Transverse colon (tissue), 4 donors: ENCODE data around the gene MYRF. TPM values are rescaled to one million over a fixed set of nuclear protein-coding genes. Genes with fewer than 3 reads are reported as not detected.

Experiments used
- DNase-seq: peaks from one replicate; pipeline ENCODE4 v3.0.0-alpha.2; 2019
- H3K27ac ChIP-seq, 4 donors: fragments of 200-600 bp; sonication (generic); 2 replicates each; pipeline ENCODE4 v1.5.1; 2016 to 2018; ENCODE audit warnings: inconsistent platforms in 4 of 4
- H3K27me3 ChIP-seq: fragments of 200-600 bp; sonication (generic); 2 replicates; pipeline ENCODE4 v1.5.1; 2017; ENCODE audit warnings: inconsistent platforms
- H3K36me3 ChIP-seq, 4 donors: fragments of 200-600 bp; sonication (generic); 2 replicates each; pipeline ENCODE4 v1.5.1; 2017 to 2019; ENCODE audit warnings: inconsistent platforms in 4 of 4
- H3K4me1 ChIP-seq, 4 donors: fragments of 200-600 bp; sonication (generic); 2 replicates each; pipeline ENCODE4 v1.5.1; 2017 to 2020; ENCODE audit warnings: inconsistent platforms in 4 of 4
- H3K4me3 ChIP-seq, 4 donors: fragments of 200-600 bp; sonication (generic); 1 replicate in 1 of 4; 2 replicates in 3 of 4; pipeline versions ENCODE4 v1.5.1 to v1.6.1; 2017 to 2019; ENCODE audit warnings: inconsistent platforms in 4 of 4
- H3K9me3 ChIP-seq, 2 donors: fragments of 200-600 bp; sonication (generic); 2 replicates each; pipeline ENCODE4 v1.5.1; 2017 to 2019; ENCODE audit warnings: inconsistent platforms in 2 of 2
- EP300 ChIP-seq: sonication (generic); formaldehyde crosslinking; IDR thresholded peaks from one replicate; pipeline ENCODE4 v1.6.1; 2017; ENCODE audit warnings: antibody characterized with exemption, low read depth
- POLR2A ChIP-seq: fragments of 450-650 bp; IDR thresholded peaks from one replicate; pipeline ENCODE4 v1.6.1; 2016; ENCODE audit warnings: antibody characterized with exemption, mild to moderate bottlenecking, moderate library complexity
- POLR2AphosphoS5 ChIP-seq, 3 donors: sonication (generic); formaldehyde crosslinking; IDR thresholded peaks; one replicate each; pipeline ENCODE4 v1.6.1; 2016; ENCODE audit warnings: antibody characterized with exemption in 3 of 3
- WGBS, 2 donors: methylation state at CpG; one replicate each; pipeline ENCODE4 v1.1.5; 2018; ENCODE audit warnings: low coverage in 1 of 2; 5-methylcytosine and 5-hydroxymethylcytosine counted together
- in situ Hi-C, 4 donors: fragments of 200-750 bp; cut with MboI; loops; one replicate each; pipeline versions ENCODE4 v1.15.0 to v1.15.1; 2017; ENCODE audit warnings: low sequenced_read_pairs in 3 of 4, low pct_ligation_motif_present in 1 of 4, low pct_unique_long_range_greater_than_20kb in 1 of 4
- intact Hi-C: fragments of 100-400 bp; cut with DNase I; formaldehyde crosslinking; loops from one replicate; pipeline ENCODE4 v1.15.1; 2023; ENCODE audit warnings: low total_unique reads
- total RNA-seq, 4 donors: library from RNA; depleted of rRNA; stranded (reverse); fragments of >200 nt; gene quantifications; one replicate each; pipeline ENCODE4 v1.1.0, GENCODE V29; 2016
- TF ChIP-seq, protein P1 (sequence below), 5 experiments: fragments of 200-600 bp in 3 of 5; fragments of 450-650 bp in 2 of 5; sonication (generic) in 3 of 5; IDR thresholded peaks; 1 replicate in 2 of 5; 2 replicates in 3 of 5; pipeline ENCODE4 v1.5.1; 2016 to 2017; ENCODE audit warnings: antibody characterized with exemption in 5 of 5, inconsistent platforms in 3 of 5, mild to moderate bottlenecking in 2 of 5, moderate library complexity in 1 of 5

The MYRF gene
- total RNA-seq, 4 donors from 2014 or later, result 2.0 to 14.2 (median 10.7) TPM

DNA sequence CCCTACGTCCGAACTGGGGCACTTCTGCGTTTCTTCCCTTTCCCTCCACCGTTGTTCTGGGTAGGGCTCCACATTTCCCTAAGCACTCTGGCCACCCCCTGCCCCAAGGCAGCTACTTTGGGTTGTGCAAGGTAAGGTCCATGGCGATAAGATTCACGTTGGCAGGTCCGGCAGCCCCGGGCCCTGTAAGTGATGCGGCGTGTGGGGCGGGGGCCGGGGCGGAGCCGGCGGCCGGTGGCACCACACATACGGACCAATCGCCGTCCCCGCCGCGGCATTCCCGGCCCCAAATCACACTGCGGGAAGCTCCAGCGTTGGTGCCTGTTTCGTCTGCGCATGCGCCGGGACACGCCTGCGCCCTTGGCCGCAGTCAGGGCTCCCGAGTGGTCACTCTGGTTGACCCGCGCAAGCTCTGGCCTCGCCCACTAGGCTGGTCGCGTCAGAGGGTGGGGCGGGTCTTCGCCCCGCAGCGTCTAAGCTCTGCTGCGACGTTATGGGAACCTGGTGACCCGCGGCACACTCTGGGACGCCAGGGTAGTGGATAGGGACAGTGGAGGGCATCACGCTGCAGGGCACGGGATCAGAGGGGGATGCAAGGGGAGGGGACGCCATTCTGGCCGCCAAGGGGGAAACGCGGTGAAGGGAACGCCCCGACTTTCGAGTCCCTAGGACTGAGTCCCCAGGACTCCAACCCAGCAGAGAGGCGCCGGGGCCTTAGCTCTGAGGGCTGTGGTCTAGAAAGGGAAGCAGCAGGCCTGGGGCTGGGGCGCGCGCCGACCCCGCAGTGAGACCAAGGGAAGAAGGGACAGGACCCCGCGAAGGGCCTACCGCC lies 62.7 kb downstream of the MYRF start:
- in situ Hi-C loops (no loop called here), intact Hi-C loops (no loop called here)
- TF ChIP-seq POLR2AphosphoS5 (IDR thresholded peaks at IDR 0.05), result peak; percentile 95 to 97 (median 96)
- peak; percentile 84 for TF ChIP-seq POLR2A
- no peak for TF ChIP-seq EP300
- TF ChIP-seq, protein P1, sequence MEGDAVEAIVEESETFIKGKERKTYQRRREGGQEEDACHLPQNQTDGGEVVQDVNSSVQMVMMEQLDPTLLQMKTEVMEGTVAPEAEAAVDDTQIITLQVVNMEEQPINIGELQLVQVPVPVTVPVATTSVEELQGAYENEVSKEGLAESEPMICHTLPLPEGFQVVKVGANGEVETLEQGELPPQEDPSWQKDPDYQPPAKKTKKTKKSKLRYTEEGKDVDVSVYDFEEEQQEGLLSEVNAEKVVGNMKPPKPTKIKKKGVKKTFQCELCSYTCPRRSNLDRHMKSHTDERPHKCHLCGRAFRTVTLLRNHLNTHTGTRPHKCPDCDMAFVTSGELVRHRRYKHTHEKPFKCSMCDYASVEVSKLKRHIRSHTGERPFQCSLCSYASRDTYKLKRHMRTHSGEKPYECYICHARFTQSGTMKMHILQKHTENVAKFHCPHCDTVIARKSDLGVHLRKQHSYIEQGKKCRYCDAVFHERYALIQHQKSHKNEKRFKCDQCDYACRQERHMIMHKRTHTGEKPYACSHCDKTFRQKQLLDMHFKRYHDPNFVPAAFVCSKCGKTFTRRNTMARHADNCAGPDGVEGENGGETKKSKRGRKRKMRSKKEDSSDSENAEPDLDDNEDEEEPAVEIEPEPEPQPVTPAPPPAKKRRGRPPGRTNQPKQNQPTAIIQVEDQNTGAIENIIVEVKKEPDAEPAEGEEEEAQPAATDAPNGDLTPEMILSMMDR (IDR thresholded peaks at IDR 0.05), result no peak
- 1 to 17% methylated on average over 4 to 45 of the region's 66 CpGs for WGBS, 2 donors
- Histone ChIP-seq H3K27me3 (peaks cover 28% of the 10 kb centered on the region), H3K4me3 (peak overlapping the region; percentile 39 to 58 (median 50)), H3K4me1 (peaks cover 0 to 34% (median 22%) of the 10 kb centered on the region in 4 donors), H3K27ac (peak overlapping the region; percentile 86 to 96 (median 89)), H3K9me3 (no peaks in the 10 kb centered on the region), H3K36me3 (peaks cover 0 to 6% (median 0%) of the 10 kb centered on the region in 4 donors)
- peak; percentile 89 for DNase-seq

DNA sequence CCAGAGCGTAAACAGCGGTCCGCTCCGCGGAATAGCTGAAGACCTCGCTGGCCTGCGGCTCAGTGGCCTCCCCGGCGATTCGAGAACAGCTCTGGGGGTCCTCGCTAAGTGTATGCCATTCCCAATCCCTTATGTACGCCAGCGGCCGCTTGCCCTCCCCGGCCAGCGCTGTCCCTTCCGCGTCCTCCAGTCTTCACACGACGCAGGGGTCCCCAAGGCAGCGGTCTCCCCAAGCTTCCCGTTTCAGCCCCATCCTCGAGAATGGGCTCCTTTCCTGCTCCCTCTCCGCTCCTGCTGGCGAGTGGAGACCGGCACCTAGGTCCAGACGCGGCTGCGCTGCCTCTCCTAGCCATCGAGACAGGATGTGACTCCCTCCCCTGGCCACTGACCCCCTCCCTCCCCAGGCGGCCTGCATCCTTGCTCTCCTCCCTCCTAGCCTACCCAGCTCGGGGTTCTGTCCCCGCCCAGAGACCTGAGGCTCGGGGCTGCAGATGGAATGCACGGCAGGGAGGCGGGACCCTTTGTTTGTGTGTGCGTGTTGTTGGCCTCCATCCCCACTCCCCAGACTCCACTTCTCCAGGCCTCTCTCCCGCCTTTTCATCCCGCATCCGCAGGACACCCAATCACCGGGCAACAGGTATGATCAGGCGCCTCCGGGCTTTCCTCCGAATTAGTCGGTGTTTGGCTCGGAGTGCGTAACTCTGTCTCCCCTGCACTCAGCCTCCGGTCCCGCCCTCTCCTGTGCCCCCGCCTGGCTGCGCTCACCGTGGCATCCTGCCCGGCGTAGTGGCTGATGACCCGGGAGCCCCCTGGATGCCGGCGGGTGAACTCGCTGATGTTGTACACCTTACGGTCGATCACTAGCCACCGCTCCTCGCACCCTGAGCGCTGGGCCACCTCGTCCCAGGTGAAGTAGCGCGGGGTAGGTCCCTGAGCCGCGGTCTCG lies 63.6 kb downstream of the MYRF start:
- 1% methylated on average over 60 of the region's 69 CpGs; no CpG with 5 or more reads in 1 of the 2 donors for WGBS, 2 donors
- H3K9me3 ChIP-seq, result no peaks in the 10 kb centered on the region
- H3K36me3 ChIP-seq, result peaks cover 0 to 6% (median 0%) of the 10 kb centered on the region in 4 donors
- TF ChIP-seq POLR2AphosphoS5 (IDR thresholded peaks at IDR 0.05) (peak in 1 of 3 donors; percentile 24), POLR2A (no peak)
- TF ChIP-seq, protein P1 (IDR thresholded peaks at IDR 0.05), result peak in 1 of 5 experiments; percentile 8
- intact Hi-C loops (no loop called here), in situ Hi-C loops (no loop called here)
- peaks cover 0 to 34% (median 22%) of the 10 kb centered on the region in 4 donors for H3K4me1 ChIP-seq
- peak overlapping the region; percentile 86 to 96 (median 89) for H3K27ac ChIP-seq
- peaks cover 28% of the 10 kb centered on the region for H3K27me3 ChIP-seq
- peak; percentile 52 for DNase-seq
- peak overlapping the region; percentile 39 to 58 (median 50) for H3K4me3 ChIP-seq

DNA sequence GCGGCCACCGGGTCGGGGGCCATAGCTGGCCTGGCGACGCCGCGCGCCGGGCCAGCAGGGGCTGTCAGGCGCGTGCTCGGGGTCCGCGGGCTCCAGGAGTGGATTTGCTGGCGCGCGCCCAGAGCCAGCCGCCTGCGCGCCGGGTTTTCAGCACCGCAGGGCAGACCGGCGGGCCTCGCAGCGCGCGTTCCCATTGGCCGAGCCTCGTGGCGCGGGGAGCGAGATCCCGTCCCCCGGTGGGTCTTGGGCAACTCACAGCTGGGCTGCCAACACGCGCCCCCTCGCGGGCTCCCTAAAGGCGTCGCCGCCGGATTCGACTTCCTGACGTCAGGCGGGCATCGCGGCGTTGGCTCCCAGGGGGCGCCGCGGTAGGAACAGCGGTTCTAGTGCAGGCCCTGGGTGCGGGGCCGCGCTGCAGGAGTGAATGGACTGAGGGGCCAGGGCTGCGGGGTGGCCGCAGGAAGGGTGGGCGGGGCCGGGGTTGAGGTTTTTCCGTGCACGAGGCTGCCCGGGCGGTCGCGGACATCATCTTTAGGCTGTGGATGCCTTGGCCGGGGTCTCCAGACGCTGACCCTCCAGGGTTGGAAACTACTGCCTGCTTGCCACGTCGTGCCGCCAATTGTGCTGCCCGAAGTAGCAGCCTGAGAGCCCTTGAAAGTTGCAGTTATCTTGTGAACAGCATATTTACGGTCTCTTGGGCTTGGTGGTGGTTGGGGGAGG lies 64.5 kb downstream of the MYRF start, which contains the start of gene FADS1:
TSS of gene FADS1 (minus strand) at position 268 of the 720 bp plus-strand sequence. CDS start at position 194, 74 bp downstream.
- WGBS, 2 donors, result 3% methylated on average over 50 of the region's 73 CpGs; no CpG with 5 or more reads in 1 of the 2 donors
- intact Hi-C loops, result no loop called here
- Histone ChIP-seq H3K4me1 (peaks cover 0 to 34% (median 22%) of the 10 kb centered on the region in 4 donors), H3K27ac (peak within 1 kb of the TSS; percentile 86 to 96 (median 89)), H3K9me3 (no peaks in the 10 kb centered on the region), H3K27me3 (peaks cover 28% of the 10 kb centered on the region), H3K36me3 (peaks cover 0 to 5% (median 0%) of the 10 kb centered on the region in 4 donors), H3K4me3 (peak within 1 kb of the TSS; percentile 39 to 58 (median 50))
- peak; percentile 14 for TF ChIP-seq POLR2A
- peak in 2 of 3 donors; percentile 23 to 54 for TF ChIP-seq POLR2AphosphoS5 (IDR thresholded peaks at IDR 0.05)
- no peak for TF ChIP-seq EP300
- TF ChIP-seq, protein P1 (IDR thresholded peaks at IDR 0.05), result peak; percentile 31 to 47 (median 40)
- peak; percentile 83 for DNase-seq
- in situ Hi-C loops, result no loop called here
